HepG2 (cell line): Measurements from ENCODE around the gene SSBP4. TPM values are rescaled to one million over a fixed set of nuclear protein-coding genes. Genes with fewer than 3 reads are reported as not detected.
A peak's percentile ranks its signal among the peaks of the same experiment; 100 is the strongest.

ENCODE experiments used
- ATAC-seq: fragments of 200-7000 bp; cut with Tn5 transposase; 3 replicates; pipeline ENCODE4 v1.9.1; 2020; ENCODE audit warnings: mild to moderate bottlenecking, moderate library complexity
- BruUV-seq: library from RNA; stranded (reverse); fragments of 400-500 nt; replicated peaks from 2 replicates; lab custom pipeline; 2021; lab: Mats Ljungman, UMichigan
- CTCF ChIA-PET: fragments of 300-600 bp; formaldehyde crosslinking; extraction: SDS; loops from one replicate; lab custom pipeline; 2021; ENCODE audit warnings: low total read pairs, inconsistent platforms, low intra/inter-chr PET ratio; lab: Yijun Ruan, JAX
- POLR2A ChIA-PET: fragments of 350-600 bp; sonication (Branson Sonifier 250); formaldehyde crosslinking; loops from one replicate; lab custom pipeline; 2020; ENCODE audit warnings: antibody characterized with exemption, inconsistent platforms; lab: Yijun Ruan, JAX
- DNase-seq: peaks from one replicate; pipeline ENCODE4 v3.0.0-alpha.2; 2015; ENCODE audit warnings: low spot score
- FAIRE-seq: peaks from 3 replicates; lab custom pipeline; 2011; peaks lifted over from hg19 to GRCh38; lab: Jason Lieb, UNC
- H2AFZ ChIP-seq: one replicate; pipeline ENCODE4 v1.6.1; 2011; ENCODE audit warnings: low read length, inconsistent platforms
- H3K27ac ChIP-seq: fragments of 300-600 bp; 3 replicates; pipeline ENCODE4 v1.8.0; 2011; ENCODE audit warnings: mixed run types, mild to moderate bottlenecking, mixed read lengths, low read length, inconsistent platforms; ENCODE audit not compliant: insufficient read depth; ENCODE audit errors: extremely low read length
- H3K27me3 ChIP-seq, 2 experiments: fragments of 200-600 bp in 1 of 2; 2 replicates in 1 of 2; 3 replicates in 1 of 2; pipeline versions ENCODE4 v1.6.0 to v1.8.0; 2011; ENCODE audit warnings: low read length in 2 of 2, mild to moderate bottlenecking in 2 of 2, moderate library complexity in 2 of 2, inconsistent platforms in 1 of 2; ENCODE audit not compliant: insufficient read depth in 2 of 2, control insufficient read depth in 1 of 2
- H3K36me3 ChIP-seq, 2 experiments: fragments of 200-600 bp in 1 of 2; replicated peaks in 1 of 2; 2 replicates in 1 of 2; 3 replicates in 1 of 2; pipeline versions ENCODE4 v1.5.1 to v1.8.0; 2011; ENCODE audit warnings: low read length in 2 of 2, inconsistent platforms in 1 of 2; ENCODE audit not compliant: insufficient read depth in 2 of 2, control insufficient read depth in 1 of 2
- H3K4me1 ChIP-seq: 2 replicates; pipeline ENCODE4 v1.5.1; 2012; ENCODE audit warnings: low read length, inconsistent platforms; ENCODE audit not compliant: insufficient read depth
- H3K4me2 ChIP-seq: 2 replicates; pipeline ENCODE4 v1.6.0; 2011; ENCODE audit warnings: low read depth, low read length, inconsistent platforms
- H3K4me3 ChIP-seq, 3 experiments: fragments of 200-600 bp in 1 of 3; sonication (generic), shearing (Covaris generic) in 1 of 3; replicated peaks in 1 of 3; 2 replicates each; pipeline ENCODE4 v1.5.1; 2011 to 2016; ENCODE audit warnings: low read length in 3 of 3, inconsistent platforms in 2 of 3, low read depth in 2 of 3, mild to moderate bottlenecking in 2 of 3, control low read depth in 1 of 3, mixed read lengths in 1 of 3; ENCODE audit not compliant: insufficient read depth in 1 of 3
- H3K79me2 ChIP-seq: one replicate; pipeline ENCODE4 v1.6.1; 2011; ENCODE audit warnings: low read length, inconsistent platforms; ENCODE audit not compliant: insufficient read depth
- H3K9ac ChIP-seq: 2 replicates; pipeline ENCODE4 v1.6.0; 2011; ENCODE audit warnings: mild to moderate bottlenecking, low read depth, low read length, inconsistent platforms; ENCODE audit not compliant: insufficient read depth
- H3K9me3 ChIP-seq: 2 replicates; pipeline ENCODE4 v1.5.1; 2012; ENCODE audit warnings: mild to moderate bottlenecking, low read length
- H4K20me1 ChIP-seq: 2 replicates; pipeline ENCODE4 v1.6.0; 2011; ENCODE audit warnings: inconsistent platforms, mild to moderate bottlenecking, low read length, moderate library complexity; ENCODE audit not compliant: insufficient read depth
- HDAC1 ChIP-seq: sonication (generic); formaldehyde crosslinking; IDR thresholded peaks from 2 replicates; pipeline ENCODE4 v1.5.1; 2020; ENCODE audit warnings: mild to moderate bottlenecking, missing genetic modification reagents
- IRF2 ChIP-seq: IDR thresholded peaks from 2 replicates; pipeline ENCODE4 v1.6.1; 2018; ENCODE audit warnings: missing genetic modification reagents, missing compliant biosample characterization
- NR2F2 ChIP-seq: IDR thresholded peaks from 2 replicates; pipeline ENCODE4 v1.6.1; 2012; ENCODE audit warnings: low read depth, inconsistent platforms, borderline replicate concordance
- NRL ChIP-seq: sonication (generic); formaldehyde crosslinking; IDR thresholded peaks from 2 replicates; pipeline ENCODE4 v1.5.0; 2020; ENCODE audit warnings: missing genetic modification reagents, mild to moderate bottlenecking, moderate library complexity, borderline replicate concordance
- TP53 ChIP-seq: sonication (generic); formaldehyde crosslinking; conservative IDR thresholded peaks from 2 replicates; pipeline ENCODE4 v1.4.0; 2020; ENCODE audit warnings: missing genetic modification reagents
- ZKSCAN5 ChIP-seq: sonication (generic); formaldehyde crosslinking; IDR thresholded peaks from 2 replicates; pipeline ENCODE4 v1.5.1; 2020; ENCODE audit warnings: mild to moderate bottlenecking, missing genetic modification reagents
- ZNF101 ChIP-seq: sonication (generic); formaldehyde crosslinking; IDR thresholded peaks from 2 replicates; pipeline ENCODE4 v1.4.0; 2020; ENCODE audit warnings: mild to moderate bottlenecking, low read depth, missing genetic modification reagents, borderline replicate concordance
- ZNF205 ChIP-seq: IDR thresholded peaks from 2 replicates; pipeline ENCODE4 v1.6.1; 2018; ENCODE audit warnings: missing biosample characterization, missing genetic modification reagents
- ZNF224 ChIP-seq: sonication (generic); formaldehyde crosslinking; IDR thresholded peaks from 2 replicates; pipeline ENCODE4 v1.5.0; 2020; ENCODE audit warnings: mild to moderate bottlenecking, missing genetic modification reagents
- ZNF746 ChIP-seq: sonication (generic); formaldehyde crosslinking; IDR thresholded peaks from 2 replicates; pipeline ENCODE4 v1.8.0; 2022; ENCODE audit warnings: mild to moderate bottlenecking, missing genetic modification reagents
- WGBS: methylation state at CpG from one replicate; pipeline ENCODE4 v1.1.6; 2017; ENCODE audit warnings: low lambda C conversion rate; 5-methylcytosine and 5-hydroxymethylcytosine counted together
- in situ Hi-C: cut with HindIII; loops from 2 replicates; pipeline ENCODE4 v1.10.0; 2017; ENCODE audit warnings: low pct_unique_long_range_greater_than_20kb; ENCODE audit not compliant: extremely low pct_ligation_motif_present
- intact Hi-C: fragments of 100-400 bp; cut with micrococcal nuclease; formaldehyde crosslinking; loops from one replicate; pipeline ENCODE4 v1.10.0; 2022; ENCODE audit not compliant: unreplicated experiment
- polyA plus RNA-seq, 8 experiments: library from polyadenylated mRNA; depleted of rRNA in 3 of 8; stranded (reverse) in 7 of 8; unstranded in 1 of 8; fragments of >200 nt; fragmentation: Illumina TruSeq in 4 of 8; extraction: Trizol in 4 of 8; gene quantifications; 2 replicates each; pipeline versions ENCODE4 v1.2.1 to v1.2.3, GENCODE V29; 2011 to 2016; ENCODE audit warnings: low read depth in 4 of 8, missing spikeins in 1 of 8, mixed read lengths in 1 of 8; ENCODE audit not compliant: insufficient read depth in 1 of 8
- total RNA-seq, 5 experiments: library from RNA; depleted of rRNA; stranded (reverse); fragments of >200 nt; fragmentation: Illumina TruSeq; extraction: Trizol; gene quantifications; 2 replicates each; pipeline ENCODE4 v1.2.3, GENCODE V29; 2016; ENCODE audit warnings: low read depth in 1 of 5
- TF ChIP-seq, protein P1 (sequence below): sonication (generic); formaldehyde crosslinking; conservative IDR thresholded peaks from 2 replicates; pipeline ENCODE4 v1.4.0; 2020; ENCODE audit warnings: missing genetic modification reagents
- TF ChIP-seq, protein P2 (sequence below): sonication (generic); formaldehyde crosslinking; IDR thresholded peaks from 2 replicates; pipeline ENCODE4 v1.5.1; 2020; ENCODE audit warnings: mild to moderate bottlenecking, missing genetic modification reagents, borderline replicate concordance
- TF ChIP-seq, protein P3 (sequence below): sonication (generic); formaldehyde crosslinking; IDR thresholded peaks from 2 replicates; pipeline ENCODE4 v1.8.0; 2022; ENCODE audit warnings: mild to moderate bottlenecking, missing genetic modification reagents; ENCODE audit not compliant: insufficient replicate concordance
- TF ChIP-seq, protein P4 (sequence below): sonication (generic); formaldehyde crosslinking; IDR thresholded peaks from 2 replicates; pipeline ENCODE4 v1.8.1; 2023; ENCODE audit warnings: mild to moderate bottlenecking, missing genetic modification reagents

Gene SSBP4
- total and polyA plus RNA-seq, 2 of the 13 experiments (the other 11 are each of a cell fraction or from before 2014, with no cell fraction given): 20.8 to 39.5 TPM

GRCh38 chr19:18475762-18476331, 56.6 kb downstream of the SSBP4 start:
- no peaks in the 10 kb centered on the region for H3K27me3 ChIP-seq
- no TSS peak for BruUV-seq
- POLR2A ChIA-PET: interaction anchor here (0.5 to 1.1 kb wide), 6 partner anchors 9 to 203 kb away, joined by 3 to 5 read pairs (median 4); partner anchors contain the start of gene ELL
- CTCF ChIA-PET: no interaction called here
- peak; percentile 73 for ATAC-seq
- H2AFZ ChIP-seq: no peak overlapping the region
- peak; percentile 64 for FAIRE-seq
- peak overlapping the region; percentile 70 for H3K27ac ChIP-seq
- WGBS: 0% methylated on average over 12 of the region's 19 CpGs
- peak overlapping the region in 2 of 3 experiments; percentile 33 to 57; a peak in 3 of 6 replicates for H3K4me3 ChIP-seq
- H3K4me1 ChIP-seq: peaks cover 82% of the 10 kb centered on the region
- no peaks in the 10 kb centered on the region for H3K9me3 ChIP-seq
- peak; percentile 75 for DNase-seq
- in situ Hi-C loops (loop anchor here (10.0 kb wide), 2 partner anchors 49 to 199 kb away; partner anchors contain the start of gene ELL), intact Hi-C loops (loop anchor here (5.0 kb wide), 1 partner anchor 96 kb away; the partner anchor contains the start of gene UBA52)
- peaks cover 67% of the 10 kb centered on the region for H3K79me2 ChIP-seq
- peaks cover 10% of the 10 kb centered on the region; the same call in 1 of the 2 replicates for H4K20me1 ChIP-seq
- peak overlapping the region; percentile 87 for H3K4me2 ChIP-seq
- peak overlapping the region; percentile 41 for H3K9ac ChIP-seq
- H3K36me3 ChIP-seq: peaks cover under 1 to 2% of the 10 kb centered on the region in 2 experiments; a peak in 2 of 5 replicates
- TF ChIP-seq ZNF746 (CRISPR knock-in tag) (peak; percentile 58; the same call in 1 of the 2 replicates), ZKSCAN5 (CRISPR knock-in tag) (no peak), NR2F2 (no peak), ZNF101 (CRISPR knock-in tag) (peak; percentile 91; the same call in 1 of the 2 replicates), IRF2 (CRISPR knock-in tag) (0 out of 2 replicates have a peak, but pooled peaks have one; percentile 37), ZNF224 (no peak), TP53 (CRISPR knock-in tag) (no peak), ZNF205 (CRISPR knock-in tag) (peak; percentile 82; the same call in 1 of the 2 replicates), NRL (CRISPR knock-in tag) (peak; percentile 43; the same call in 1 of the 2 replicates), HDAC1 (CRISPR knock-in tag) (peak; percentile 68; the same call in 1 of the 2 replicates)
- TF ChIP-seq, protein P1, sequence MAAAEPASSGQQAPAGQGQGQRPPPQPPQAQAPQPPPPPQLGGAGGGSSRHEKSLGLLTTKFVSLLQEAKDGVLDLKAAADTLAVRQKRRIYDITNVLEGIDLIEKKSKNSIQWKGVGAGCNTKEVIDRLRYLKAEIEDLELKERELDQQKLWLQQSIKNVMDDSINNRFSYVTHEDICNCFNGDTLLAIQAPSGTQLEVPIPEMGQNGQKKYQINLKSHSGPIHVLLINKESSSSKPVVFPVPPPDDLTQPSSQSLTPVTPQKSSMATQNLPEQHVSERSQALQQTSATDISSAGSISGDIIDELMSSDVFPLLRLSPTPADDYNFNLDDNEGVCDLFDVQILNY: no peak
- TF ChIP-seq, protein P2, sequence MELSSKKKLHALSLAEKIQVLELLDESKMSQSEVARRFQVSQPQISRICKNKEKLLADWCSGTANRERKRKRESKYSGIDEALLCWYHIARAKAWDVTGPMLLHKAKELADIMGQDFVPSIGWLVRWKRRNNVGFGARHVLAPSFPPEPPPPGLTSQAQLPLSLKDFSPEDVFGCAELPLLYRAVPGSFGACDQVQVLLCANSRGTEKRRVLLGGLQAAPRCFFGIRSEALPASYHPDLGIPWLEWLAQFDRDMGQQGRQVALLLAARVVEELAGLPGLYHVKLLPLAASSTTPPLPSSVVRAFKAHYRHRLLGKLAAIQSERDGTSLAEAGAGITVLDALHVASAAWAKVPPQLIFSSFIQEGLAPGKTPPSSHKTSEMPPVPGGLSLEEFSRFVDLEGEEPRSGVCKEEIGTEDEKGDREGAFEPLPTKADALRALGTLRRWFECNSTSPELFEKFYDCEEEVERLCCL: no peak
- TF ChIP-seq, protein P3, sequence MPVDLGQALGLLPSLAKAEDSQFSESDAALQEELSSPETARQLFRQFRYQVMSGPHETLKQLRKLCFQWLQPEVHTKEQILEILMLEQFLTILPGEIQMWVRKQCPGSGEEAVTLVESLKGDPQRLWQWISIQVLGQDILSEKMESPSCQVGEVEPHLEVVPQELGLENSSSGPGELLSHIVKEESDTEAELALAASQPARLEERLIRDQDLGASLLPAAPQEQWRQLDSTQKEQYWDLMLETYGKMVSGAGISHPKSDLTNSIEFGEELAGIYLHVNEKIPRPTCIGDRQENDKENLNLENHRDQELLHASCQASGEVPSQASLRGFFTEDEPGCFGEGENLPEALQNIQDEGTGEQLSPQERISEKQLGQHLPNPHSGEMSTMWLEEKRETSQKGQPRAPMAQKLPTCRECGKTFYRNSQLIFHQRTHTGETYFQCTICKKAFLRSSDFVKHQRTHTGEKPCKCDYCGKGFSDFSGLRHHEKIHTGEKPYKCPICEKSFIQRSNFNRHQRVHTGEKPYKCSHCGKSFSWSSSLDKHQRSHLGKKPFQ (CRISPR knock-in tag): peak; percentile 31
- TF ChIP-seq, protein P4, sequence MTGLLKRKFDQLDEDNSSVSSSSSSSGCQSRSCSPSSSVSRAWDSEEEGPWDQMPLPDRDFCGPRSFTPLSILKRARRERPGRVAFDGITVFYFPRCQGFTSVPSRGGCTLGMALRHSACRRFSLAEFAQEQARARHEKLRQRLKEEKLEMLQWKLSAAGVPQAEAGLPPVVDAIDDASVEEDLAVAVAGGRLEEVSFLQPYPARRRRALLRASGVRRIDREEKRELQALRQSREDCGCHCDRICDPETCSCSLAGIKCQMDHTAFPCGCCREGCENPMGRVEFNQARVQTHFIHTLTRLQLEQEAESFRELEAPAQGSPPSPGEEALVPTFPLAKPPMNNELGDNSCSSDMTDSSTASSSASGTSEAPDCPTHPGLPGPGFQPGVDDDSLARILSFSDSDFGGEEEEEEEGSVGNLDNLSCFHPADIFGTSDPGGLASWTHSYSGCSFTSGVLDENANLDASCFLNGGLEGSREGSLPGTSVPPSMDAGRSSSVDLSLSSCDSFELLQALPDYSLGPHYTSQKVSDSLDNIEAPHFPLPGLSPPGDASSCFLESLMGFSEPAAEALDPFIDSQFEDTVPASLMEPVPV: 0 out of 2 replicates have a peak, but pooled peaks have one; percentile 18
